Epithelial cell of umbilical artery (primary cell): ENCODE measurements around the gene SP2. TPM values are rescaled to one million over a fixed set of nuclear protein-coding genes. Genes with fewer than 3 reads are reported as not detected.

Experiments used
- total RNA-seq: library from RNA; depleted of rRNA; stranded (reverse); fragments of >200 nt; gene quantifications from 2 replicates; pipeline ENCODE4 v1.2.3, GENCODE V29; 2014

The SP2 gene
- total RNA-seq: 0.30 and 1.9 TPM in 2 replicates

GRCh38 chr17:47895856-47896671, at the start of gene SP2:
Gene SP2, plus strand, starts transcription at chr17:47896236. Its CDS starts 51 bp downstream, at chr17:47896287.

DNA sequence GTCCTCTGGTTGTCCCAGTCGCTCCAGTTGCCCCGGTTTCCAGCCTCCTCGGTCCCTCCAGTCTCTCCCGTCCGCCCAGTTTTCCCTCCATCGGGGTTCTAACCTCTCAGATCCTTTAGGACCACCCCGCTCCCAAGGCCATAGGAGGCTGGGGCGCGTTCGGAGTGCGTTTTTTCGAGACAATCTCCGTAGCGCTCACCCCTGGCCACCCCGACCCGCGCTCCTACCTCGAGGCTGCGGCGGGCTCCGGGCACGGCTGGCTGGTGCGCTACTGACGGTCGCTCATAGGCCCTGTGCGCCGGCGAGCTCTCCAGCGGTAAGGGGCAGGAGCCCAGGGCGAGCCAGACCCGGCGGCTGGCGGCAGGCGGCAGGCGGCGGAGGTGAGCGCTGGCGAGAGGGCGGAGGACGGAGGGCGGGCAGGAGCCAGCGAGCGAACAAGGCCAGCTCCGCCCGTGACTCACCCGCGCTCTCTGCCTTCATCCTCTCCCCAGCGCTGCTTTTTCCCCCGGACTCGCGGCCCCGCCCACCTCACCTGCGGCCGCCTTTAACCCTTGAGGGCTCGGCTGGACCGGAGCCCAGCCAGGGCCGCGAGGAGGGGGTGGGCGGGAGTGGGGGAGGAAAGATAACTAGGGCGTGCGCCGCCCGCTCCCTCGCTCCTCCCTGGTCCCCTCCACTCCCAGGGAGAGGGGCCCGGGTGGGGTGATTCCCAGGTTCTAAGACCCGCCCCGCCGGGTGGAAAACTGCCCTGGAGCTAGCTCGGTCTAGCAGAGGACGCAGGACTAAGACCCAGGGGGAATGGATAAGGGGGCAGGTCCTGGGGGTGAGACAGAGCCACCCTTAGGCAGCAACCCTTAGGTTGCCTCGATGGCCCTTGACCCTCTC, 45.1 kb upstream of the SP2 start, which contains the start of gene SP6:
Gene SP6 (minus strand): TSS at position 472 of the 882 bp plus-strand sequence. CDS start 2,734 bp downstream, outside the sequence.

DNA sequence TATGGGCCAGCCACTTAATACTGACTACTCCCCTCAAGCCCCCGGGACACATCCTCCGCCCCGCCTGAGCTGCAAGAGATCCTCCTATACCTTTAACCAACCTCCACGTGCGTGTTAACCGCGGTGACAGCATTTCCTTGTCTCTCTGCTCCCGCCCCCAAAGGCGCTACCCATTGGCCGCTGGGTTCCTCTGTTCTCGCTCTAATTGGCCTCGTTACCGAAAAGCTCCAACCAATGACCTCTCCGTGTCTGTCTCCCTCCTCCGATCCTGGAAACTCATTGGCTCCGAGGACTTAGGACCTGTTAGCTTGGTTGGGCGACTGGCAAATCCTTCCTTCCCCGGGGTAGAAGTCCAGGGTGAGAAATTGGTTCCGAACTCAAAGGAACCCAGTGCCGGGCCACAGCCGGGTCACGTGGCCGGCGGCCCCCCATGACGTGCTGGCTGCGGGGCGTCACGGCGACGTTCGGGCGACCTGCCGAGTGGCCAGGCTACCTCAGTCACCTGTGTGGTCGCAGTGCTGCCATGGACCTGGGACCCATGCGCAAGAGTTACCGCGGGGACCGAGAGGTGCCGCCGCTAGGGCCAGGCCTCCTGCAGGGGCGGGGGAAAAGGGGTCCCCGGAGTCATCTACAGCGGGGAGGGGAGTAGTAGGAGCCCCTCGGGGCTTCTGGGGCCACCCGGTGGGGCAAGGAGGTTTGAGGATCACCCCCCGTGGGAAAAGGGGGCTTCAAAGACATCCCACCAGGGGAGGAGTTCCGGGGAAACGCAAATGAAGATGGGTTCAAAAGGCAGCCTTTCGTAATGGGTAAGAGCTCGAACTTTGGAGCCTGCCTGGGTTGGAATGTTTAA, 45.4 kb downstream of the SP2 start, which contains the start of gene PNPO:
Gene PNPO (plus strand): TSS at position 326 of the 850 bp plus-strand sequence. CDS start 105 bp downstream, at position 431.

DNA sequence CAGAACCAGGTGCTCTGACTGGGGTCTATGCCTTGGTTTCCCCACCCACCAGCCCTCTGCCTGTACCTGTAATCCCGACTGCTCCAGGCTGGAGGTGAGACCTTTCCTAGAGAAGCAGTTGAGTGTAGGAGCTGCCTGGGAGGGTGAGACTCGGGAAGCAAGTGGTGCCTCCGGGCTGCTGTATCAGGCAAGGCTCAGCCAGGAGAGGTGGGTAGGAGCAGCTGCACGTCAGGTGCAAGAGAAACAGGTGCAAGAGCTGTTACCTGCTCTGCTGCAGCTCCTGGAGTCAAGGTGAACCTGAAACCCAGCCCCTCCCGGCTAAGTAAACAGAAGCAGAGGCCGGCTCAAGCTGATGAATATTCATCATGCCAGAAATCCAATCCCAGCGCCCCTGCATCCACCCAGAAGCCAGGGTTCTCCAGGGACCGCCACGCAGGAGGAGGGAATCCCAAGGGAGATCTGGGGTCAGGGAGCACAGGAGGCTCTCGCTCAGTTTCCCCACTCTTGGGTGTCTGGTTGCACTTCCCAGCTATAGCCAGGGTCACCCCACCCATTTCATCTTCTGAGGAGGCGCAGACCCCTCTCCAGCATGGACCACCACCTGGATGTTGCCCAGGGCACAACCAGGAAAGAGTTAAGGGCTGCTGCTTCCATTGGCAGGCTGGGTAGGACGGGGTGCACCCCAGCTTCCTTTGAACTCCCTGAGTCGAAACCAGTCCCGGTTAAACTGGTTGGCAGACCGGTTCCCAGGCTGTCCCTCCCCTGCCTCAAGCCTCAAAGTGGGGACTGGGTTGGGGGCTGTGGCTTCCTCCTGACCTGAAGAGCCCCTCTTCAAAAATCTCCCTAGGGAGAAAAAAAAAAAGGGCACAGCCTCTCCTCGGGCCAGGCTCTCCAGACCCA, 61.8 kb downstream of the SP2 start, which contains the start of gene PRR15L:
Gene PRR15L (minus strand): TSS at position 293 of the 900 bp plus-strand sequence. CDS start 4,649 bp downstream, outside the sequence.

GRCh38 chr17:47970725-47971499, 74.9 kb downstream of the SP2 start, which contains the start of gene CDK5RAP3:
Gene CDK5RAP3, plus strand, starts transcription at chr17:47971113. Its CDS starts 34 bp downstream, at chr17:47971147.

Other genes with a start within 250 kb of the SP2 start
- 331 and 395 TPM in 2 replicates for gene KPNB1, start 246.3 kb upstream of the SP2 start, total RNA-seq
- gene TBKBP1, start 202.1 kb upstream of the SP2 start, total RNA-seq: 9.1 and 13.8 TPM in 2 replicates
- gene TBX21, start 163.0 kb upstream of the SP2 start, total RNA-seq: not detected in 2 replicates
- 5.8 and 11.1 TPM in 2 replicates for gene OSBPL7, start 74.4 kb upstream of the SP2 start, total RNA-seq
- 15.8 and 25.0 TPM in 2 replicates for gene MRPL10, start 64.7 kb upstream of the SP2 start, total RNA-seq
- gene LRRC46, start 64.6 kb upstream of the SP2 start, total RNA-seq: under 0.01 and 0.15 TPM in 2 replicates
- gene SCRN2, start 55.0 kb upstream of the SP2 start, total RNA-seq: 51.6 and 69.1 TPM in 2 replicates
- 0.65 and 1.2 TPM in 2 replicates for gene SP6, start 45.1 kb upstream of the SP2 start, total RNA-seq
- 21.1 and 45.6 TPM in 2 replicates for gene PNPO, start 45.3 kb downstream of the SP2 start, total RNA-seq
- not detected in 2 replicates for gene PRR15L, start 61.6 kb downstream of the SP2 start, total RNA-seq
- gene CDK5RAP3, start 74.9 kb downstream of the SP2 start, total RNA-seq: 45.1 and 75.8 TPM in 2 replicates
- 9.3 and 11.7 TPM in 2 replicates for gene COPZ2, start 141.6 kb downstream of the SP2 start, total RNA-seq
- 55.5 and 88.0 TPM in 2 replicates for gene NFE2L1, start 152.1 kb downstream of the SP2 start, total RNA-seq
- 75.4 and 80.9 TPM in 2 replicates for gene CBX1, start 205.2 kb downstream of the SP2 start, total RNA-seq
- gene SNX11, start 211.5 kb downstream of the SP2 start, total RNA-seq: 17.9 and 21.1 TPM in 2 replicates